Smooth muscle cell of the umbilical artery (primary cell): Measurements from ENCODE around the gene MACC1. TPM values are rescaled to one million over a fixed set of nuclear protein-coding genes. Genes with fewer than 3 reads are reported as not detected.

Source experiments
- total RNA-seq: library from RNA; depleted of rRNA; stranded (reverse); fragments of >200 nt; gene quantifications from 2 replicates; pipeline ENCODE4 v1.2.3, GENCODE V29; 2014

MACC1 gene, protein sequence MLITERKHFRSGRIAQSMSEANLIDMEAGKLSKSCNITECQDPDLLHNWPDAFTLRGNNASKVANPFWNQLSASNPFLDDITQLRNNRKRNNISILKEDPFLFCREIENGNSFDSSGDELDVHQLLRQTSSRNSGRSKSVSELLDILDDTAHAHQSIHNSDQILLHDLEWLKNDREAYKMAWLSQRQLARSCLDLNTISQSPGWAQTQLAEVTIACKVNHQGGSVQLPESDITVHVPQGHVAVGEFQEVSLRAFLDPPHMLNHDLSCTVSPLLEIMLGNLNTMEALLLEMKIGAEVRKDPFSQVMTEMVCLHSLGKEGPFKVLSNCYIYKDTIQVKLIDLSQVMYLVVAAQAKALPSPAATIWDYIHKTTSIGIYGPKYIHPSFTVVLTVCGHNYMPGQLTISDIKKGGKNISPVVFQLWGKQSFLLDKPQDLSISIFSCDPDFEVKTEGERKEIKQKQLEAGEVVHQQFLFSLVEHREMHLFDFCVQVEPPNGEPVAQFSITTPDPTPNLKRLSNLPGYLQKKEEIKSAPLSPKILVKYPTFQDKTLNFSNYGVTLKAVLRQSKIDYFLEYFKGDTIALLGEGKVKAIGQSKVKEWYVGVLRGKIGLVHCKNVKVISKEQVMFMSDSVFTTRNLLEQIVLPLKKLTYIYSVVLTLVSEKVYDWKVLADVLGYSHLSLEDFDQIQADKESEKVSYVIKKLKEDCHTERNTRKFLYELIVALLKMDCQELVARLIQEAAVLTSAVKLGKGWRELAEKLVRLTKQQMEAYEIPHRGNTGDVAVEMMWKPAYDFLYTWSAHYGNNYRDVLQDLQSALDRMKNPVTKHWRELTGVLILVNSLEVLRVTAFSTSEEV
- total RNA-seq: under 0.01 and 0.05 TPM in 2 replicates

DNA sequence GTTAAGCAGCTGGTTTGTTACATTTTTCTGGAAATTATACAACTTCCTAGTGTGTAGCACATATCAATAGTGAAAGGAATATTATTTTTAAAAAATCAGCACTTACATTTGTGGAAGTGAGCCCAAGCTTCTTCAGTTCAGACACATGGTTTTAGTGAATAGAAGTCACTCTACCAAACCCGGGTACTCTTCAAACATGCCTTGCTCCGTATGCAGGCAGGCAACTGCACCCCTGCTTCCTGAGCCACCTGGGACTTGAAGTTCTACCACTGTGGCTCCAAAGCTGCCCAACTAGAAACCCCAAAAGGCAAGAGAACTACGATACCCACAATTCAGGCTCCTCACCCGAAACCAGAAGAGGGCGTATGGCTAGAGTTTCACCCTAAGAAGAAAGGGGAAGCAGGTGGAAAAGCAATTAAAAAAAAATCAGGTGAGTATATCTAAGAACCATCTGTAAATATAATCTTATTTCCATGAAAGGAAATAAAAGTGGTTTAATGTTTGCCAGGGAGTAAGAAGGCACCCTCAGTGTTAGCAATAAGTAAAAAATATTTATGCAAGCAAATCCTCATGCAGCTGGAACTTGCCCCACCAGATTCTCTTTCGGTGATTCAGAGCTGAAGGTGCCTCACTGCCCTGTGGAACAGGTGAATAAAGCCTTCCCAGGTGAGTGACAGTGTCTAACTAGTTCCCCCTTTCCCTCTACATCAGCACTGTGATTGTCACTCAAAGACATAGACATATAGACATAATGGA is at the start of gene MACC1:
Gene MACC1 (minus strand): TSS at position 192 of the 756 bp plus-strand sequence. CDS start 55,522 bp downstream, outside the sequence.

Other genes with a start within 250 kb of the MACC1 start
- gene ITGB8, start 113.5 kb upstream of the MACC1 start, total RNA-seq: 7.4 and 12.6 TPM in 2 replicates